NCI-H1436 (cell line): ENCODE measurements around the gene SPA17.
A peak's percentile ranks its signal among the peaks of the same experiment; 100 is the strongest.

ENCODE experiments used
- DNase-seq: peaks from one replicate; lab custom pipeline; 2025; lab: John Stamatoyannopoulos, UW

Gene SPA17

GRCh38 chr11:124673333-124674167 lies at the start of gene SPA17, which contains the start of gene SIAE:
Gene SPA17, plus strand, starts transcription at chr11:124673904. Its CDS starts 1,361 bp downstream, at chr11:124675265.
Gene SIAE, minus strand, starts transcription at chr11:124673739. Its CDS starts 31 bp downstream, at chr11:124673708.
- DNase-seq = peak; percentile 71

DNA sequence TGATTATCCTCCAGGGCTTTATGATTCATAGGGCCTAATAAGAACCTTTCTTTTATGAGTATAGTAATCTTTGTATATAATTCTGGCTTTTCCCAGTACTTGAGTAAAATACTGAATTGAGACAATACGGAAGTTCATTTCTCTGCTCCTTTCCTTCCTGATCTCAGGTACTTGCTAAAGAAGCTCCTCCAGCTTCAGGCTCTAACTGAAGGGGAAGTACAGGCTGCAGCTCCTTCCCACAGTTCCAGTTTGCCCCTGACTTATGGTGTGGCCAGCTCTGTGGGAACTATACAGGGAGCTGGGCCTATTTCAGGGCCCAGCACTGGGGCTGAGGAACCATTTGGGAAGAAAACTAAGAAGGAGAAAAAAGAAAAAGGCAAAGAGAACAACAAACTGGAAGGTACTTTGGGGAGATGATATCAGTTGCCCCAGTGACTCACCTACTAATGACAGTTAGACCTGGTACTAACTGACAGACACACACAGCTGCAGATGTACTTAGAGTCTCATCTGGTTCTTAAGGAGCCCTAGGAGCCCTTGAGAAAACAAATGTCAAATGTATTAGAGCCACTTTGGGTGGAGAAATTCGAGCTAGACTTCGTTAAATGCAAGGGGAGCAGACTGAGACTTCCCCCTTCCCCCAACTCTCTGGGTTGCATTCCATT lies 48.1 kb upstream of the SPA17 start:
- no peak for DNase-seq

DNA sequence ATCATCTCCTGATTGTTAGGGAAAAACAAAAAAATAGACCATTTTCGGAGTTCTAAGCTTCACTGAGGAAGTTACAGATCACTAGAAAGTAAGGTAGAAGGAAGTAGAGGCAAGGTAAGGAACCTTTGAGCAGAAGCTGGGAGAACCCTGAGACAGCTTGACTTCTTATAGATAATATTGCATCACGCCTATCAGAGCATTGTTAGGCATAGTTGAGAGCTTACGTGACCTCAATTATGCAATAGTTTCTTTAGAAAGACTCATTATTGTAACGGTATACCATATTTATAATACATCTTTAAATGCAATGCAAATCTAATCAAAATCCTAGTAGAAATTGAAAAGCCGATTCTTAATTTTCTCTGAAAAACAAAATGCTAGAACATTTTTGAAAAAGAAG lies 46.2 kb upstream of the SPA17 start:
- no peak for DNase-seq

- DNase-seq = no peak
Measured at GRCh38 chr11:124629961-124630360, 43.7 kb upstream of the SPA17 start.

- DNase-seq = no peak
Measured at GRCh38 chr11:124633355-124633754, 40.3 kb upstream of the SPA17 start.

- no peak for DNase-seq
Measured at GRCh38 chr11:124635932-124636331, 37.8 kb upstream of the SPA17 start.

- no peak for DNase-seq
Measured at GRCh38 chr11:124638500-124638899, 35.2 kb upstream of the SPA17 start.

GRCh38 chr11:124639186-124639585 lies 34.5 kb upstream of the SPA17 start:
- DNase-seq = no peak

GRCh38 chr11:124640666-124641065 lies 33.0 kb upstream of the SPA17 start:
- no peak for DNase-seq

DNA sequence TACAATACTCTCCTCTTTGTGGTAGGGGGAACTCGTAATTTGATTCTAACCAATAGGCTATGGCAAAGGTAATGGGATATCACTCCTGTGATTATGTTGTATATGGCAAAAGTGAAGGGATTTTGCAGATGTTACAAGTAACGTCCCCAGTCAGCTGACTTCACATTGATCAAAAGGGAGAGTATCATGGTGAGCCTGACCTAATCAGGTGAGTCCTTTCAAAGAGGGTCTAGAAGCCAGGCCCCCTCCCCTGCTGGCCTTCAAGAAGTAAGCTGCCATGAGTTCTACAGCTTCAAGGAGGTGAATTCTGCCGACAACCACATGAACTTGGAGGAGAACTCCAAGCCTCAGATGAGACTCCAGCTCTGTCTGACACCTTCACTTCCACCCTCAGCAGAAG lies 31.1 kb upstream of the SPA17 start:
- no peak for DNase-seq

GRCh38 chr11:124643042-124643604 lies 30.6 kb upstream of the SPA17 start:
- no peak for DNase-seq

- DNase-seq = no peak
Measured at GRCh38 chr11:124643605-124644425, 29.9 kb upstream of the SPA17 start.

GRCh38 chr11:124644426-124645280 lies 29.1 kb upstream of the SPA17 start:
- peak; percentile 14 for DNase-seq

DNA sequence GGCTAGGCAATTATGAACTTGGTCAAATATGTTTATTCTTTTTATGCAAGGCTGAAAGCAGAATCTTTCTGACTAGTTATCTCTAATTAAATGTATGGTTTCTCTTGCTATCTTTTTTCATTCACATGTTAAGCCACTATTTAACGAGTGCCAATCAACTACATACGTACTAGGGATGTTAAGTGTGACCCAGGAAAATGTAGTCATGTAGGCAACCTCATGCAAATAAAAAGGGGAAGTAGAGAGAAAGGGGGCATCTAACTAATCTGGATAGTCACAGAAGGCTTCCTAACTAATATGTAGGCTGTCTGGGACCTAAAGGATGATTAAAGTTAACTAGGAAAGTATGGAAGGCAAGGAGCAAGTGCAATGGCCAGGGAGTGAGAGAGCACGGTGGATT lies 27.6 kb upstream of the SPA17 start:
- DNase-seq = no peak

DNA sequence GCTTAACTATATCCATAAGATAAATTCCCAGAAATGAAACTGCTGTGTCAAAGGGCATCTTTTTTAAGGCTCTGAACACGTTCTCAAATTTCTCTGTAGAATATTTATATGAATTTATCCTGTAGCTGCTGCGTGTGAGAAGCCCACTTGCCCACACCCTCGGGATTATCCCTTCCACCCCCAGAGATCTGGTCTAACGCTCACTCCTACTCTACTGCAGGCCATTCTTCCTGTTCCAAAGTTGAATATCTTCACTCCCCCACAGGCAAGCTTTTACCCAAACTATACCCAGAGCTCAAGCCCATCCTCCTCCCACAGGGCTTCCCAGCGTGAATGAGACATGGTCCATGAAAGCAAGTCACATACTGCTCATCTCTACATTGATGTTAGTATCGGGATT lies 25.1 kb upstream of the SPA17 start:
- no peak for DNase-seq

DNA sequence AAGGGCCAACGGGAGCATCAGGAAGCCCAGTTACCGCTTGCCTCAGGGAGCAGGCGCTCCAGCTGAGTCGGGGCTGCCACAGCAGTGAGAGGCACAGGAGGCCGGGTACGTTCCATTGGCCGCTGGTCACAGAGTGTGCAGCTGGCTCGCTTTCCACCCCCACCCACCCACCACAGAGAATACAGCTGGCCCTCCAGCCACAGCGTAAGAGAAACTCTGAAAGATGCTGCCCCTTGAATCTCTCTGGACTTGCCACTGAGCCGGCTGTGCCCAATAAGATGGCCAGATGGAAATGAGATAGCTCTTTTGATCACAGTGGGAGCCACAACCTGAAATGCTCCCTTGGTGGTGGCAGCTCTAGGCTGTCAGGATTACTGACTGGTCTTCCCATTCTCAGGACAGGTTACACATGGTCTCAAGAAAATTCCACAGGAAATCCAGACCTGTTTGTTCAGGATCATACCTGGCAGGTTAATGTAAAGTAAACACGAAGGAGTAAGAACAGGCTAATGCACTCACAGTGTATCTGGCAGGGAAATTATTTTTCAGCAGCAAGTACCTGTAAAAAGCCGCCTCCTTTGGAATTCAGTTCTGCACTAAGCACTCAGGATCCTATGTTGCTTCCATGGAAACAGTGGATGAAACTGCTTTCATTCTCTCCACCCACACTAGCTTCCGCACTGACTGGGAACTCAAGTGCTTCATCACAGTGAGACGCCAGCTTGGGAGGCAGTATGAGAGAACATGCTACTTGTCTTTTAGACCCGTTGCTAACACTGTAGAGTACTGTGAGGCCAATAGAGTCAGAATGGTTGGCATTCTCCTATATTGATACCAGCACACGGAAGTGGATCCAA lies 16.7 kb upstream of the SPA17 start:
- DNase-seq = peak; percentile 6

GRCh38 chr11:124657904-124658303 lies 15.8 kb upstream of the SPA17 start:
- peak; percentile 34 for DNase-seq

- DNase-seq = no peak
Measured at GRCh38 chr11:124658501-124658900, 15.2 kb upstream of the SPA17 start.

DNA sequence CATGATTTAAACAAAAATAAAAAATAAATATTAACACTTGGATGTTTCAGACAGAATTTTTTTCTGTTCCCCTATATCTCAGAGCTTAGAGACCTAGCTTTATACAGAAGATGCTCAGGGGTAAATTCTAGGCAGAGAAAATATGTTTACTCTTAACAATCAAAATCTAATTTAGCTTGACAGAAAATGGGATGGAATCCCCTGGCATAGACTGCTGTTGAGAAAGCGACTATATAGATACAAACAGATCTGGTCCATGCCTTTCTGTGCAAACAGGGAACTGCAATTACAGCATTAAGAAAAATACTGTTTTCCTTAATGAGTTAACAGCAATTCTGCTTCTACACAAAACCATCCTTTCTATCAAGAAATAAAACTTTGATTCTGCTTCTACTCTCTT lies 14.7 kb upstream of the SPA17 start:
- no peak for DNase-seq

DNA sequence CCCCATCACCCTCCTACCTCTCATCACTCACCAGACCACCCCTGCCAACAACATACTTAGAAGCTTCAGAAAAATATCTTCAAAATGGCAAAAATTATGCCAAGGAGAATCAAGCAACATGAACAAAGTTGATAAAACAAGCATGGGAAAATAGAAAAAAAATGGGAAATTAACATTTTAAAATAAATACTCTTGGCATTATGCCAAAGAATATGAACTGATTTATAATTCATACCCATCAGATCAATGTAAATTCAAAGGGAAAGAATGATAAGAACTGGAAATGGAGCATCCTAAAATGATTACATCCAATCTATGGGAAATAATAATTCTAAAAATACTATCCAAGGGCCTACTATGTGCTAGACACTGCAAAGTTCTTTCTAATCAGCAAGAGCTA lies 12.2 kb upstream of the SPA17 start:
- no peak for DNase-seq
